ELR (cell line): Measurements from ENCODE around the gene PDCD11.
"Not testable (repeated sequence)": the region's sequence is repeated elsewhere in the genome, so short reads cannot be mapped to it uniquely, and the experiment has no call there.

Experiments used
- DNase-seq: peaks from one replicate; pipeline ENCODE4 v3.0.0-alpha.2; 2015; ENCODE audit warnings: low read depth

PDCD11 gene

GRCh38 chr10:103476046-103476768 lies 79.8 kb downstream of the PDCD11 start:
- DNase-seq, result peak; percentile 36

DNA sequence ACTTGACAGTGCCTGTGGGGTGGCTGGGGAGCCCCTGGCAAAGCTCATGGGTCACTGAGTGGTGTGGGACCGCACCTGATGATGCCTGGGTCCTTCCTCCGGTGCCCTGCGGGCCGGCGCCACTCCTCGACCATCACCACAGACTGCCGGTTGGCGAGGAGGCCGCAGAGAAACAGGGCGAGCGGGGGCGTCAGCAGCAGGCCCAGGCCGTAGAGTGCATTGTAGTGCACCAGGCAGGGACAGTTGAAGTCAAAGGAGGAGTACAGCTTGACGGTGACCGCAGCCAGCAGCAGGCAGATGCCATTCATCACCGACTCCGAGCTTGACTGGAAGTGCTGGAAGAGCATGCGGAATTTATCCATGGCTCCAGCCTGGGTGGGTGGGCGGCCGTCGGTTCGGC lies 82.2 kb downstream of the PDCD11 start:
- no peak for DNase-seq

DNA sequence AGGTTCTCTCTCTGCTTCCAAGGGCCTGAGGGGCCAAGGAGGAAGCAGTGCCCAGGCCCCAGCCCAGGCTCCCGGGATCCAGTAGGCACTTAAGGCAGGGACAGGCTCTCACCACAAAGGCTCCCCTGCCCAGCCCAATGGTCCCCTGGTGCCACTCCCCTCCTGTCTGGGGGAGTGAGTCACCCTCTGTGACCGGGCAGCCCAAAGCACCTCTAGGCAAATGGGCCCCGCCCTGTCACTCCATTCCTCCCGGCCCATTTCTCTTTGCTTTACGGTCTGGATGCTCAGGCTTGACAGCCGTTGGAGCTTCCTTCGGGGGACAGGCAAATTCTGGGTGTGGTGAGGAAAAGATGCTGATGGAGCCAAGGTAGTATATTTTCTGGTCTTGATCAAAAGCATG lies 82.7 kb downstream of the PDCD11 start, which contains the start of gene CALHM3:
CALHM3 (minus strand) TSS at position 106 of the 400 bp plus-strand sequence. CDS start 208 bp downstream, outside the sequence.
- peak; percentile 61 for DNase-seq

DNA sequence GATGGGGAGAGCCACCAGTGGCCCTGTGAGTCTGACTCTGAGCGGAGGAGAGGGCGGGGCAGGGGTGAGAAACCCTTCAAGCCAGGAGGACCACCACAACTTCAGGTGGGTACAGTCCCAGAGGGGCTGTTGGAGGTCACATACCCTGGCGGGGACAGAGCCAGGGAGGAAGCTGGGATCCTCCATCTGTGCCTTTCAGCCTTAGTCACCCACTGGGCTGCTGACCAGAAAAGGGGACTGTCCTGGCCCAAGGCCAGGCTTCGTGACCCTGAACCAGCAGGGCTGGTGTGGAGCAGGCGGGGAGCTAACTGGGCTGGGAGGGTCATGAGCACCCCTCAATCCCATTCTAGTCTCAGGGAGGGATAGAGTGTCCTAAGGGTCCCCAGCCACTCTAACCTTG lies 84.1 kb downstream of the PDCD11 start:
- DNase-seq, result peak; percentile 57

GRCh38 chr10:103481974-103482531 lies 85.6 kb downstream of the PDCD11 start:
- DNase-seq, result peak; percentile 81

- DNase-seq, result not testable (repeated sequence)
Observed at GRCh38 chr10:103486635-103487409, 90.4 kb downstream of the PDCD11 start.

GRCh38 chr10:103487410-103487708 lies 90.9 kb downstream of the PDCD11 start:
- DNase-seq, result no peak

DNA sequence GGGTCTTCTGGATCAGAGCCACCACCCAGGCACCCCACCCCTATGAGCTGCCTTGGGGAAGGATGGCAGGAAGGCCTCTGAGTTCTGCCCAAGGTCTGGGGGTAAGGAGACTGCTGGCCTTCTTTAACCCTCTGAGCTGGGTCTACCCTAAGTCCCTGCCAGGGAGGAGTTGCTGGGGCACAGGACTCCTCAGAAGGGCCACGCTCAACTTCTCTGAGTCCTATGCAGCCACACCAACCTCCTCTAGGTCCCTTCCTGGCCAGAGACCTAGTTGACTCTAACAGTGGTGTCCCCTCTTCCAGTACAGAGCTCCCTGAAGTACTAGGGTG lies 94.5 kb downstream of the PDCD11 start:
- DNase-seq, result no peak

GRCh38 chr10:103491729-103492364 lies 95.4 kb downstream of the PDCD11 start:
- DNase-seq, result peak; percentile 91

DNA sequence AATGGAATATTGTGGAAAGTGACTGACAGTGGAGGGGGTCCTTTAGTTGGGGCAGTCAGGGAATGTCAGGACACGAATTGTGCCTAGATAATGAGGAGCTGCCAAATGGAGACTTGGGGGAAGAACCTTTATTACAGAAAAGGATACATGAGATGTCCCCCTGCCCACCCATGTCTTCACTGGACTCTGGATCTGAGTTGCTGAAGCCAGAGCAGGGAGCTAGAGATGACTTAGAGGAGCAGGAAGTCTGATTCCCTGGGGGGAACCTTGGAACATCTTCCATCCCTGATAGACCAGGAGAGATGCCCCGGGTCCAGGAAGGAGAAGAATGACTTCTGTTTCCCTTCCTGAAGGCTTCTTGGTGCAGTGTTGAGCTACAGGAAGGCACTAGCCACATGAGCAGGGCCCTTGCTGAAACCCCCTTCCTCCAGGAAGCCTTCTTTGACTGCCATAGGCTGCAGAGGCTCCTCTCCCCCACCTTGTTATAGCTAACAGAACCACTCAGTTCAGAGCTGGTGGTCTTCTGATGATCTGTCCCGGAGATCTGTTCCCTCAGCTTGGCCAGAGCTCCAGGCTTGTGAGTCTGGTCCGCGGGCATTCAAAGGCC lies 96.3 kb downstream of the PDCD11 start:
- no peak for DNase-seq

- peak; percentile 27 for DNase-seq
Observed at GRCh38 chr10:103493362-103493915, 97.0 kb downstream of the PDCD11 start, which contains the start of gene NEURL1. TSS of gene NEURL1 (plus strand) at chr10:103493705. CDS start at chr10:103494388, 683 bp downstream.

- DNase-seq, result peak; percentile 16
Observed at GRCh38 chr10:103493916-103494877, 97.8 kb downstream of the PDCD11 start.

- DNase-seq, result no peak
Observed at GRCh38 chr10:103495321-103495720, 98.9 kb downstream of the PDCD11 start.
